CD14-positive monocyte (primary cell): ENCODE measurements around the gene MECR. TPM values are rescaled to one million over a fixed set of nuclear protein-coding genes. Genes with fewer than 3 reads are reported as not detected.

Experiments
- DNase-seq, 3 donors: peaks; one replicate each; pipeline ENCODE4 v3.0.0-alpha.2; 2011 to 2022
- H2AFZ ChIP-seq: 2 replicates; pipeline ENCODE4 v1.6.0; 2012; ENCODE audit warnings: mild to moderate bottlenecking, low read depth, low read length, inconsistent platforms; ENCODE audit not compliant: insufficient read depth, poor library complexity, severe bottlenecking
- H3K27ac ChIP-seq, 2 donors: 1 replicate in 1 of 2; 2 replicates in 1 of 2; pipeline ENCODE4 v1.5.1; 2012 to 2013; ENCODE audit warnings: low read length in 2 of 2, control low read depth in 1 of 2, inconsistent platforms in 1 of 2, low read depth in 1 of 2, mild to moderate bottlenecking in 1 of 2
- H3K27me3 ChIP-seq, 2 donors: one replicate each; pipeline versions ENCODE4 v1.6.0 to v1.6.1; 2011 to 2013; ENCODE audit warnings: low read length in 2 of 2; ENCODE audit not compliant: control insufficient read depth in 2 of 2, insufficient read depth in 2 of 2
- H3K36me3 ChIP-seq, 2 donors: replicated peaks in 1 of 2; 1 replicate in 1 of 2; 2 replicates in 1 of 2; pipeline versions ENCODE4 v1.5.1 to v1.6.1; 2012 to 2013; ENCODE audit warnings: low read length in 2 of 2, control low read depth in 1 of 2, inconsistent platforms in 1 of 2, mild to moderate bottlenecking in 1 of 2; ENCODE audit not compliant: insufficient read depth in 2 of 2, control insufficient read depth in 1 of 2
- H3K4me1 ChIP-seq, 2 donors: 1 replicate in 1 of 2; 2 replicates in 1 of 2; pipeline versions ENCODE4 v1.5.1 to v1.6.1; 2012 to 2013; ENCODE audit warnings: low read length in 2 of 2, control low read depth in 1 of 2, inconsistent platforms in 1 of 2, mild to moderate bottlenecking in 1 of 2, moderate library complexity in 1 of 2; ENCODE audit not compliant: insufficient read depth in 2 of 2, control insufficient read depth in 1 of 2
- H3K4me2 ChIP-seq: replicated peaks from 2 replicates; pipeline ENCODE3; 2012; ENCODE audit warnings: low read length, moderate library complexity, mild to moderate bottlenecking; ENCODE audit not compliant: poor library complexity, severe bottlenecking; ENCODE audit errors: extremely low read depth
- H3K4me3 ChIP-seq, 3 experiments: fragments of 200-600 bp in 1 of 3; sonication (generic) in 1 of 3; replicated peaks in 1 of 3; 1 replicate in 2 of 3; 2 replicates in 1 of 3; pipeline ENCODE4 v1.5.1; 2011 to 2013; ENCODE audit warnings: low read length in 3 of 3, mild to moderate bottlenecking in 3 of 3, control low read depth in 2 of 3, low read depth in 2 of 3, inconsistent platforms in 1 of 3, moderate library complexity in 1 of 3
- H3K79me2 ChIP-seq: 2 replicates; pipeline ENCODE4 v1.6.0; 2012; ENCODE audit warnings: mild to moderate bottlenecking, control low read depth, inconsistent platforms, low read length, moderate library complexity; ENCODE audit not compliant: insufficient read depth
- H3K9ac ChIP-seq: 2 replicates; pipeline ENCODE4 v1.6.0; 2017; ENCODE audit warnings: low read length, mild to moderate bottlenecking; ENCODE audit not compliant: insufficient read depth, poor library complexity, severe bottlenecking
- H3K9me3 ChIP-seq, 2 donors: replicated peaks in 1 of 2; 1 replicate in 1 of 2; 2 replicates in 1 of 2; pipeline versions ENCODE4 v1.5.1 to v1.6.1; 2012 to 2013; ENCODE audit warnings: low read length in 2 of 2, control low read depth in 1 of 2; ENCODE audit not compliant: control insufficient read depth in 1 of 2, insufficient read depth in 1 of 2
- H4K20me1 ChIP-seq: 2 replicates; pipeline ENCODE4 v1.6.0; 2012; ENCODE audit warnings: mild to moderate bottlenecking, low read length, control low read depth, moderate library complexity; ENCODE audit not compliant: insufficient read depth
- H3K27ac Mint-ChIP-seq, 7 donors: one replicate each; pipeline ENCODE4 v1.8.0; 2020; ENCODE audit warnings: mild to moderate bottlenecking in 7 of 7, mixed read lengths in 7 of 7, moderate library complexity in 6 of 7, inconsistent platforms in 2 of 7
- H3K27me3 Mint-ChIP-seq, 3 donors: one replicate each; pipeline ENCODE4 v1.8.0; 2021 to 2022; ENCODE audit warnings: low read depth in 3 of 3, mild to moderate bottlenecking in 3 of 3, mixed read lengths in 3 of 3, moderate library complexity in 3 of 3, inconsistent platforms in 1 of 3
- H3K36me3 Mint-ChIP-seq, 2 donors: one replicate each; pipeline ENCODE4 v1.8.0; 2020; ENCODE audit warnings: mixed read lengths in 2 of 2, inconsistent platforms in 1 of 2, mild to moderate bottlenecking in 1 of 2
- H3K4me1 Mint-ChIP-seq: one replicate; pipeline ENCODE4 v1.8.0; 2020; ENCODE audit warnings: mild to moderate bottlenecking, mixed read lengths
- H3K4me3 Mint-ChIP-seq, 2 donors: one replicate each; pipeline ENCODE4 v1.8.0; 2020; ENCODE audit warnings: mild to moderate bottlenecking in 2 of 2, mixed read lengths in 2 of 2, moderate library complexity in 1 of 2
- H3K9me3 Mint-ChIP-seq, 7 donors: one replicate each; pipeline ENCODE4 v1.8.0; 2020 to 2022; ENCODE audit warnings: mixed read lengths in 7 of 7, mild to moderate bottlenecking in 6 of 7, moderate library complexity in 6 of 7, inconsistent platforms in 2 of 7
- WGBS: methylation state at CpG from one replicate; pipeline ENCODE4 v1.1.5; 2013; ENCODE audit warnings: missing lambda C conversion rate; ENCODE audit not compliant: insufficient coverage; 5-methylcytosine and 5-hydroxymethylcytosine counted together
- intact Hi-C, 2 donors: fragments of 100-400 bp; cut with micrococcal nuclease; formaldehyde crosslinking; loops; one replicate each; pipeline versions ENCODE4 v1.15.0 to v1.15.1; 2023
- polyA plus RNA-seq, 3 donors: library from polyadenylated mRNA; depleted of rRNA in 1 of 3; unstranded in 2 of 3; stranded (reverse) in 1 of 3; fragments of 300-500 nt in 2 of 3; fragments of >200 nt in 1 of 3; fragmentation: Illumina TruSeq in 2 of 3; gene quantifications; 1 replicate in 2 of 3; 2 replicates in 1 of 3; pipeline ENCODE4 v1.2.3, GENCODE V29; 2012 to 2021
- TF ChIP-seq, protein P1 (sequence below): fragments of 200-600 bp; IDR thresholded peaks from one replicate; pipeline ENCODE4 v1.8.0; 2022; ENCODE audit warnings: antibody characterized with exemption, mild to moderate bottlenecking

MECR gene
- polyA plus RNA-seq, 3 donors: 6.3 to 8.5 (median 7.5) TPM

- H3K4me1 Mint-ChIP-seq: no peaks in the 10 kb centered on the region
- no peaks in the 10 kb centered on the region for H3K27me3 ChIP-seq
- H3K4me1 ChIP-seq: no peaks in the 10 kb centered on the region
- peaks cover 40 to 46% of the 10 kb centered on the region in 2 donors for H3K36me3 Mint-ChIP-seq
- TF ChIP-seq, protein P1, sequence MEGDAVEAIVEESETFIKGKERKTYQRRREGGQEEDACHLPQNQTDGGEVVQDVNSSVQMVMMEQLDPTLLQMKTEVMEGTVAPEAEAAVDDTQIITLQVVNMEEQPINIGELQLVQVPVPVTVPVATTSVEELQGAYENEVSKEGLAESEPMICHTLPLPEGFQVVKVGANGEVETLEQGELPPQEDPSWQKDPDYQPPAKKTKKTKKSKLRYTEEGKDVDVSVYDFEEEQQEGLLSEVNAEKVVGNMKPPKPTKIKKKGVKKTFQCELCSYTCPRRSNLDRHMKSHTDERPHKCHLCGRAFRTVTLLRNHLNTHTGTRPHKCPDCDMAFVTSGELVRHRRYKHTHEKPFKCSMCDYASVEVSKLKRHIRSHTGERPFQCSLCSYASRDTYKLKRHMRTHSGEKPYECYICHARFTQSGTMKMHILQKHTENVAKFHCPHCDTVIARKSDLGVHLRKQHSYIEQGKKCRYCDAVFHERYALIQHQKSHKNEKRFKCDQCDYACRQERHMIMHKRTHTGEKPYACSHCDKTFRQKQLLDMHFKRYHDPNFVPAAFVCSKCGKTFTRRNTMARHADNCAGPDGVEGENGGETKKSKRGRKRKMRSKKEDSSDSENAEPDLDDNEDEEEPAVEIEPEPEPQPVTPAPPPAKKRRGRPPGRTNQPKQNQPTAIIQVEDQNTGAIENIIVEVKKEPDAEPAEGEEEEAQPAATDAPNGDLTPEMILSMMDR: no peak
- no peak overlapping the region for H3K4me3 ChIP-seq
- no peaks in the 10 kb centered on the region for H3K9me3 ChIP-seq
- H3K4me2 ChIP-seq: no peak overlapping the region
- H3K27ac ChIP-seq: no peak overlapping the region
- H3K27ac Mint-ChIP-seq: no peak overlapping the region
- no peaks in the 10 kb centered on the region for H4K20me1 ChIP-seq
- intact Hi-C loops: no loop called here
- H3K79me2 ChIP-seq: no peaks in the 10 kb centered on the region
- WGBS: 92% methylated on average over 10 of the region's 12 CpGs
- no peak overlapping the region for H3K4me3 Mint-ChIP-seq
- peaks cover 34 to 59% of the 10 kb centered on the region in 2 donors for H3K36me3 ChIP-seq
- H3K9ac ChIP-seq: no peak overlapping the region
- no peak overlapping the region for H2AFZ ChIP-seq
- no peak for DNase-seq
- peaks cover 0 to 2% (median 0%) of the 10 kb centered on the region in 7 donors for H3K9me3 Mint-ChIP-seq
- no peaks in the 10 kb centered on the region for H3K27me3 Mint-ChIP-seq
Observed at GRCh38 chr1:29211086-29212030, 19.4 kb downstream of the MECR start.

- no peaks in the 10 kb centered on the region for H3K27me3 ChIP-seq
- H4K20me1 ChIP-seq: no peaks in the 10 kb centered on the region
- Mint-ChIP-seq H3K9me3 (peaks cover 0 to 2% (median 0%) of the 10 kb centered on the region in 7 donors), H3K36me3 (peaks cover 39 to 47% of the 10 kb centered on the region in 2 donors), H3K4me3 (no peak overlapping the region), H3K27ac (peak overlapping the region in 2 of 7 donors; percentile 15 to 66), H3K4me1 (no peaks in the 10 kb centered on the region), H3K27me3 (no peaks in the 10 kb centered on the region)
- TF ChIP-seq, protein P1: no peak
- no peak overlapping the region for H3K4me3 ChIP-seq
- no peaks in the 10 kb centered on the region for H3K4me1 ChIP-seq
- peaks cover 32 to 60% of the 10 kb centered on the region in 2 donors for H3K36me3 ChIP-seq
- H2AFZ ChIP-seq: no peak overlapping the region
- 97% methylated on average over 5 of the region's 7 CpGs for WGBS
- no peaks in the 10 kb centered on the region for H3K79me2 ChIP-seq
- H3K27ac ChIP-seq: no peak overlapping the region
- H3K4me2 ChIP-seq: no peak overlapping the region
- intact Hi-C loops: no loop called here
- no peak overlapping the region for H3K9ac ChIP-seq
- no peaks in the 10 kb centered on the region for H3K9me3 ChIP-seq
- DNase-seq: no peak
Observed at GRCh38 chr1:29210278-29211085, 20.3 kb downstream of the MECR start.
